ENCODE measurements around the gene CACNA1A. TPM values are rescaled to one million over a fixed set of nuclear protein-coding genes. Genes with fewer than 3 reads are reported as not detected.
A peak's percentile ranks its signal among the peaks of the same experiment; 100 is the strongest.

The CACNA1A gene
- total RNA-seq, 2 donors from 2014 or later = 6.0 to 8.8 TPM

DNA sequence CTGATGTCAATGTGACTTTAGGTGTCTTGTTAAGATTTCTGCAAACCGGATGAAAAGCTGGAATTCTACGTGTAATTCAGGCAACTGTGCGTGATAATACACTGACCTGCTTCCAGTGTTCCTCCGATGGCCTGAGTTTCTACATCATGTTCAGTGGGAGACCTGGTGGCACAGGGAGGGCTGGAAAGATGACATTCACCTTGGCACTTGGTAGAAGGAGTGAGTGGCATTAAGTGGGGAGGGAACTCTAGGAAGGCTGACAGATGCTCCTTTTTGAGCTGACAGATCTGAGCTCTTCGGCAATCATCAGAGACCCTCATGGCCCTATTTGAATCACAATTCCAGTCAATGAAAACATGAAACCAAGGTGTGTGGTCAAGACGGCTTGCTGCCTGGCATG lies 4.0 kb downstream of the CACNA1A start:
- DNase-seq (no peak), ATAC-seq (no peak)
- intact Hi-C loops (cut with DNase I, micrococcal nuclease) = no loop called here

- intact Hi-C loops (cut with DNase I, micrococcal nuclease) = no loop called here
- ATAC-seq (no peak), DNase-seq (no peak)
Measured at GRCh38 chr19:13499692-13500091, 6.6 kb downstream of the CACNA1A start.

DNA sequence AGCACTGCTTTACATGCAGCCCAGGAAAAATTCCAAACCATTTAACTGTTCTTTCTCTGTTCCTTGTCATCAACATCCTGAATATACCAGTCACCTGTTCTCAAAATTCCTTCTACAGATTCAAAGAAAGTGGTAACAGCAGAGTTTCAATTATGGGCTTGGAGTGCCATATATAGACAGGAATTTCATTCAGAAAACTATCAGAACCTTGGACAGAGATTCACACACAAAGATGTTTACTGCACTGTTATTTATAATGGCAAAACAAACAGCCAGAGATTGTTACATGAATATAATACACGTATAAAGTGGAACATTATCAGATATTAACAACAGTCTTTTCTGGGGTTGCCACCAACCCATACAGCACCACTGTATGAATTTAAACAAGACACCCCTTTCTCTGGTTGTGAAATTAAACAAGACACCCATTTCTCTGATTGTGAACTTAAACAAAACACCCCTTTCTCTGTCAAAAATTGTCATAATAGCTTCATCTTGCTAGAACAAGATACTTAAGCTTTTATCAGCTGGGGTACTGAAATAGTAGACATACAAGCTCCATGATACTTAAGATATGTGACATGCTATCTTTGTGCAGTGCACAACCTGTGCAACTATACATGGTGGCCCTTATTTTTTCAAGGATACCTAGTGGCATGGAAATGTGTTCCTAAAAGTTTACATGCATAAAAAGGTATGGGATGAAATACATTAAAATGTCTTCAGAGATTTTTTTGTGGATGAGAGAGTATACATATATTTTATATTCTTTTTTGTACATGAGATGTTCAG lies 12.6 kb downstream of the CACNA1A start:
- intact Hi-C loops (cut with DNase I, micrococcal nuclease) = no loop called here
- ATAC-seq (no peak), DNase-seq (no peak)

GRCh38 chr19:13492128-13492527 lies 14.2 kb downstream of the CACNA1A start:
- DNase-seq (no peak), ATAC-seq (no peak)
- intact Hi-C loops (cut with DNase I, micrococcal nuclease) = no loop called here

- intact Hi-C loops (cut with DNase I, micrococcal nuclease) = no loop called here
- DNase-seq (no peak), ATAC-seq (no peak)
Measured at GRCh38 chr19:13487985-13488384, 18.3 kb downstream of the CACNA1A start.

GRCh38 chr19:13484166-13484565 lies 22.1 kb downstream of the CACNA1A start:
- DNase-seq = no peak
- intact Hi-C loops (cut with DNase I, micrococcal nuclease) = no loop called here
- no peak for ATAC-seq

- intact Hi-C loops (cut with DNase I, micrococcal nuclease) = no loop called here
- DNase-seq (no peak), ATAC-seq (no peak)
Measured at GRCh38 chr19:13483215-13483614, 23.1 kb downstream of the CACNA1A start.

- no peak for DNase-seq
- no peak for ATAC-seq
- intact Hi-C loops (cut with DNase I, micrococcal nuclease) = no loop called here
Measured at GRCh38 chr19:13478576-13478975, 27.7 kb downstream of the CACNA1A start.

- DNase-seq = no peak
- intact Hi-C loops (cut with DNase I, micrococcal nuclease) = no loop called here
- ATAC-seq = no peak
Measured at GRCh38 chr19:13476071-13476470, 30.2 kb downstream of the CACNA1A start.

GRCh38 chr19:13475044-13475443 lies 31.2 kb downstream of the CACNA1A start:
- DNase-seq (no peak), ATAC-seq (no peak)
- intact Hi-C loops (cut with DNase I, micrococcal nuclease) = no loop called here

GRCh38 chr19:13466697-13467096 lies 39.6 kb downstream of the CACNA1A start:
- ATAC-seq (no peak), DNase-seq (no peak)
- intact Hi-C loops (cut with DNase I, micrococcal nuclease) = no loop called here

- DNase-seq (peak in 1 of 2 donors; percentile 5), ATAC-seq (no peak)
- intact Hi-C loops (cut with DNase I, micrococcal nuclease) = no loop called here
Measured at GRCh38 chr19:13463296-13463695, 43.0 kb downstream of the CACNA1A start.

- intact Hi-C loops (cut with DNase I, micrococcal nuclease) = no loop called here
- DNase-seq (no peak), ATAC-seq (no peak)
Measured at GRCh38 chr19:13461536-13461935, 44.7 kb downstream of the CACNA1A start.

GRCh38 chr19:13460045-13460444 lies 46.2 kb downstream of the CACNA1A start:
- no peak for ATAC-seq
- DNase-seq = no peak
- intact Hi-C loops (cut with DNase I, micrococcal nuclease) = no loop called here

- intact Hi-C loops (cut with DNase I, micrococcal nuclease) = no loop called here
- DNase-seq (no peak), ATAC-seq (no peak)
Measured at GRCh38 chr19:13459351-13459750, 46.9 kb downstream of the CACNA1A start.

DNA sequence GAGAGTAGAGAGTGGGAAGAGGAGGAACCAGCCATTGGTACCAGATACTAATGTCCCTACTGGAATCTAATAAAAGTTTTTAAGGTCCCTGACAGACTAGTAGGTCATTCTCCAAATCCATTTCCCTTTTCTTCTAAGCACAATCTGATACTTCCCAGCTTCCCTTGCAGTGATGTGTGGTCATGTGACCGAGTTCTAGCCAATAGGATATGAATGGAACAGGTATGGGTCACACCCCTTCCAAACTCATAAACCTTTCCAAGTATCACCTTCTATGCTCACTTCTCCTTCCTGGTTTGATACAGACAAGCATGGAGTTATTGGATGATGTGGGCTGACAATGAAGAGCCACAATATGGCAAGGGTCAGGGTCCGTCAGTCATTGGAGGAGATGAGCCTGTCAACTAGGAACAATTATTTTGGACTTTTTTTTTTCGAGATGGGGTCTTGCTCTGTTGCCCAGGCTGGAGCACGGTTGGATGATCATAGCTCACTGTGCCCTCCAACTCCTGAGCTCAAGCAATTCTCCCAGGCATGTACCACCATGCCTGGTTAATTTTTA lies 54.8 kb downstream of the CACNA1A start:
- DNase-seq = no peak
- intact Hi-C loops (cut with DNase I, micrococcal nuclease) = no loop called here
- ATAC-seq = no peak

DNA sequence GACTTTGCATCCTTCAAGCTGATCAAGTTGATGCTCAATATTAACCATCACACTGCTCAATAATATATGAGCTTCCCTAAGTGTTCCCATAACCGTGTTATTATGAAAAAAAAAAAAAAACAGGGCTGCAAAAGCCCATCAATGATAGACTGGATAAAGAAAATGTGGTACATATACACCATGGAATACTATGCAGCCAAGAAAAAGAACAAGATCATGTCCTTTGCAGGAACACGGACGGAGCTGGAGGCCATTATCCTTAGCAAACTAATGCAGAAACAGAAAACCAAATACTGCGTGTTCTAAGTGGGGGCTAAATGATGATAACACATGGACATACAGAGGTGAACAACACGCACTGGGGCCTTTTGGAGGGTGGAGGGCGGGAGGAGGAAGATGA lies 58.3 kb downstream of the CACNA1A start:
- DNase-seq (no peak), ATAC-seq (no peak)
- intact Hi-C loops (cut with DNase I, micrococcal nuclease) = no loop called here

GRCh38 chr19:13441810-13442512 lies 64.3 kb downstream of the CACNA1A start:
- ATAC-seq = no peak
- DNase-seq = peak in 1 of 2 donors; percentile 47
- intact Hi-C loops (cut with DNase I, micrococcal nuclease) = no loop called here

- ATAC-seq (no peak), DNase-seq (no peak)
- intact Hi-C loops (cut with DNase I, micrococcal nuclease) = no loop called here
Measured at GRCh38 chr19:13437919-13438618, 68.2 kb downstream of the CACNA1A start.

DNA sequence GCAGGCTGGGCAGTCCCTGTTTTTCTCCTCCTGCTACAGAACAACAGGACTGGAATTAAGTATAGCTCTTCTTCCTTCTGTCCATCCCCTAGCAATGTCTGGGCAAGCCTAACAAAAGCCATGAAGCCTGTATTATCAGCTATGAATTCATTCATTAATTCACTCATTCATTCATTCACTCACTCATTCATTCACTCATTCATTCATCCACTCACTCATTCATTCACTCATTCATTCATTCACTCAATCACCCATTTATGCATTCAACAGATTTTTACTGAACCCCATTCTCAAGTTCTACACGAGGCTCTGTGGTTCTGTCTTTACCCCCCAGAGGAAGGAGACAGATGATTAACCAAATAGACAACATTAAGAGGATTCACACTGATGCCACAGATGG lies 69.9 kb downstream of the CACNA1A start:
- DNase-seq (no peak), ATAC-seq (no peak)
- intact Hi-C loops (cut with DNase I, micrococcal nuclease) = no loop called here
